Measurements from ENCODE around the gene ZC3HAV1L.

- TF ChIP-seq CTCF (IDR thresholded peaks at IDR 0.05) (no peak), POLR2A (IDR thresholded peaks at IDR 0.05) (no peak)
These were observed 8.3 kb upstream of the ZC3HAV1L start for GRCh38 chr7:139043823-139044812.

All from body of pancreas (tissue), 4 donors.